Bronchial epithelial cell (primary cell): ENCODE data around the gene VAV3. TPM values are rescaled to one million over a fixed set of nuclear protein-coding genes. Genes with fewer than 3 reads are reported as not detected.
"Not testable (repeated sequence)": the region's sequence is repeated elsewhere in the genome, so short reads cannot be mapped to it uniquely, and the experiment has no call there.

Source experiments
- DNase-seq: peaks from one replicate; pipeline ENCODE4 v3.0.0-alpha.2; 2010; ENCODE audit warnings: low read depth
- FAIRE-seq: peaks from 2 replicates; lab custom pipeline; 2011; peaks lifted over from hg19 to GRCh38; lab: Jason Lieb, UNC
- H3K27me3 ChIP-seq: 2 replicates; pipeline ENCODE4 v1.5.1; 2011; ENCODE audit warnings: low read length; ENCODE audit not compliant: control insufficient read depth, insufficient read depth
- H3K36me3 ChIP-seq: 2 replicates; pipeline ENCODE4 v1.5.1; 2011; ENCODE audit warnings: low read length; ENCODE audit not compliant: control insufficient read depth, insufficient read depth
- H3K4me3 ChIP-seq: 2 replicates; pipeline ENCODE4 v1.5.1; 2011; ENCODE audit warnings: mild to moderate bottlenecking, low read depth, low read length, control low read depth
- CTCF ChIP-seq: IDR thresholded peaks from 2 replicates; pipeline ENCODE4 v1.5.1; 2011; ENCODE audit warnings: mild to moderate bottlenecking, moderate library complexity, low read length, control low read depth, inconsistent platforms; ENCODE audit not compliant: insufficient read depth, severe bottlenecking
- total RNA-seq: library from RNA; depleted of rRNA; stranded (reverse); fragments of >200 nt; gene quantifications from 2 replicates; pipeline ENCODE4 v1.2.1, GENCODE V29; 2014

VAV3 gene
- total RNA-seq, 1 donor from 2014 or later: 10.5 TPM

GRCh38 chr1:107897438-107898345, 67.3 kb downstream of the VAV3 start:
- TF ChIP-seq CTCF: no peak
- Histone ChIP-seq H3K36me3 (no peaks in the 10 kb centered on the region), H3K4me3 (no peak overlapping the region), H3K27me3 (no peaks in the 10 kb centered on the region)
- FAIRE-seq (no peak), DNase-seq (no peak)

GRCh38 chr1:107896936-107897335, 68.0 kb downstream of the VAV3 start:
- H3K4me3 ChIP-seq: no peak overlapping the region
- H3K27me3 ChIP-seq: no peaks in the 10 kb centered on the region
- DNase-seq (no peak), FAIRE-seq (no peak)
- H3K36me3 ChIP-seq: no peaks in the 10 kb centered on the region
- no peak for TF ChIP-seq CTCF

GRCh38 chr1:107896401-107896800, 68.6 kb downstream of the VAV3 start:
- no peak overlapping the region for H3K4me3 ChIP-seq
- no peak for TF ChIP-seq CTCF
- DNase-seq: no peak

GRCh38 chr1:107895403-107896191, 69.4 kb downstream of the VAV3 start:
- TF ChIP-seq CTCF: no peak
- no peaks in the 10 kb centered on the region for H3K27me3 ChIP-seq
- H3K4me3 ChIP-seq: no peak overlapping the region
- FAIRE-seq: no peak
- no peaks in the 10 kb centered on the region for H3K36me3 ChIP-seq
- no peak for DNase-seq

More at GRCh38 chr1:107896401-107896800, 68.6 kb downstream of the VAV3 start:
- FAIRE-seq: no peak
- no peaks in the 10 kb centered on the region for H3K27me3 ChIP-seq
- H3K36me3 ChIP-seq: no peaks in the 10 kb centered on the region

GRCh38 chr1:107894605-107895004, 70.4 kb downstream of the VAV3 start:
- no peaks in the 10 kb centered on the region for H3K27me3 ChIP-seq
- H3K36me3 ChIP-seq: no peaks in the 10 kb centered on the region
- no peak for FAIRE-seq
- no peak for TF ChIP-seq CTCF
- no peak for DNase-seq
- no peak overlapping the region for H3K4me3 ChIP-seq

GRCh38 chr1:107893350-107893749, 71.6 kb downstream of the VAV3 start:
- H3K27me3 ChIP-seq, FAIRE-seq: not testable (repeated sequence)

More at GRCh38 chr1:107893350-107893749, 71.6 kb downstream of the VAV3 start:
- not testable (repeated sequence) for DNase-seq, H3K36me3 ChIP-seq, H3K4me3 ChIP-seq
